SH-SY5Y (cell line): ENCODE measurements around the gene TBC1D10B.

Source experiments
- GATA2 ChIP-seq: IDR thresholded peaks from 2 replicates; pipeline ENCODE4 v1.6.1; 2011; ENCODE audit warnings: mild to moderate bottlenecking, low read depth, low read length
- GATA3 ChIP-seq: IDR thresholded peaks from 2 replicates; pipeline ENCODE4 v1.6.1; 2011; ENCODE audit warnings: low read depth, mild to moderate bottlenecking, low read length, moderate library complexity

- TF ChIP-seq GATA2 (no peak), GATA3 (no peak)
Observed at GRCh38 chr16:30348929-30349328, 21.4 kb downstream of the TBC1D10B start.
